Epithelial cell of esophagus (primary cell): ENCODE results near the gene ACY1.

Experiments used
- DNase-seq: peaks from one replicate; pipeline ENCODE4 v3.0.0; 2010; ENCODE audit warnings: low read depth
- H3K4me3 ChIP-seq: 2 replicates; pipeline ENCODE4 v1.5.1; 2011; ENCODE audit warnings: mild to moderate bottlenecking, low read length, control low read depth
- TF ChIP-seq, protein P1 (sequence below): IDR thresholded peaks from 2 replicates; pipeline ENCODE4 v1.5.1; 2011; ENCODE audit warnings: low read depth, mild to moderate bottlenecking, low read length, control low read depth, inconsistent platforms; ENCODE audit not compliant: insufficient read depth; ENCODE audit errors: missing control alignments

Gene ACY1

GRCh38 chr3:51995346-51996163 is 12.2 kb downstream of the ACY1 start, which contains the start of gene RPL29:
Gene RPL29, minus strand, starts transcription at chr3:51995895. Its CDS starts 434 bp downstream, at chr3:51995461.
- peak within 1 kb of the TSS; percentile 93 for H3K4me3 ChIP-seq
- TF ChIP-seq, protein P1, sequence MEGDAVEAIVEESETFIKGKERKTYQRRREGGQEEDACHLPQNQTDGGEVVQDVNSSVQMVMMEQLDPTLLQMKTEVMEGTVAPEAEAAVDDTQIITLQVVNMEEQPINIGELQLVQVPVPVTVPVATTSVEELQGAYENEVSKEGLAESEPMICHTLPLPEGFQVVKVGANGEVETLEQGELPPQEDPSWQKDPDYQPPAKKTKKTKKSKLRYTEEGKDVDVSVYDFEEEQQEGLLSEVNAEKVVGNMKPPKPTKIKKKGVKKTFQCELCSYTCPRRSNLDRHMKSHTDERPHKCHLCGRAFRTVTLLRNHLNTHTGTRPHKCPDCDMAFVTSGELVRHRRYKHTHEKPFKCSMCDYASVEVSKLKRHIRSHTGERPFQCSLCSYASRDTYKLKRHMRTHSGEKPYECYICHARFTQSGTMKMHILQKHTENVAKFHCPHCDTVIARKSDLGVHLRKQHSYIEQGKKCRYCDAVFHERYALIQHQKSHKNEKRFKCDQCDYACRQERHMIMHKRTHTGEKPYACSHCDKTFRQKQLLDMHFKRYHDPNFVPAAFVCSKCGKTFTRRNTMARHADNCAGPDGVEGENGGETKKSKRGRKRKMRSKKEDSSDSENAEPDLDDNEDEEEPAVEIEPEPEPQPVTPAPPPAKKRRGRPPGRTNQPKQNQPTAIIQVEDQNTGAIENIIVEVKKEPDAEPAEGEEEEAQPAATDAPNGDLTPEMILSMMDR: peak; percentile 24
- peak; percentile 97 for DNase-seq

- no peak overlapping the region for H3K4me3 ChIP-seq
- DNase-seq: no peak
- TF ChIP-seq, protein P1: no peak
Observed at GRCh38 chr3:51997172-51997571, 13.8 kb downstream of the ACY1 start.

- TF ChIP-seq, protein P1: no peak
- peak; percentile 84 for DNase-seq
- no peak overlapping the region for H3K4me3 ChIP-seq
Observed at GRCh38 chr3:51997935-51998596, 14.7 kb downstream of the ACY1 start.

DNA sequence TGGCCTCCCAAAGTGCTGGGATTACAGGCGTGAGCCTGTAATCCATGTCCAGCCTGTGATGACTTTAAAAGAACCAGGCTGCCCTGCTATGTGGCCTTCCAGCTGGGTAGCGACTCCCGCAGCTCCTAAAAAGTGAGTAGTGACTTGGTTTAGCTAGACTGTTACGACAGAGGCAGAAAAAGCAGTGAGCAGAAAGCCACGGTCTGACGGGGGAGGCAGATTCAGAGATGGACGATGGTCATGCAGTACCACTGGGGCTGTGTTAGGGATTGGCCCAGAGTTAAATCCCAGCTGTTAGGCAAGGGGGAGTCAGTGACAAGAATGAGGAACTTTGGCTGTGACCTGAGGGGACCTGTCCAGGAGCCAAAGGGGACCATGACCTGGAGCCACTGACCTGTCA is 15.4 kb downstream of the ACY1 start:
- H3K4me3 ChIP-seq: no peak overlapping the region
- DNase-seq: no peak
- TF ChIP-seq, protein P1: no peak

- TF ChIP-seq, protein P1: no peak
- H3K4me3 ChIP-seq: no peak overlapping the region
- DNase-seq: no peak
Observed at GRCh38 chr3:51999846-52000245, 16.5 kb downstream of the ACY1 start.

DNA sequence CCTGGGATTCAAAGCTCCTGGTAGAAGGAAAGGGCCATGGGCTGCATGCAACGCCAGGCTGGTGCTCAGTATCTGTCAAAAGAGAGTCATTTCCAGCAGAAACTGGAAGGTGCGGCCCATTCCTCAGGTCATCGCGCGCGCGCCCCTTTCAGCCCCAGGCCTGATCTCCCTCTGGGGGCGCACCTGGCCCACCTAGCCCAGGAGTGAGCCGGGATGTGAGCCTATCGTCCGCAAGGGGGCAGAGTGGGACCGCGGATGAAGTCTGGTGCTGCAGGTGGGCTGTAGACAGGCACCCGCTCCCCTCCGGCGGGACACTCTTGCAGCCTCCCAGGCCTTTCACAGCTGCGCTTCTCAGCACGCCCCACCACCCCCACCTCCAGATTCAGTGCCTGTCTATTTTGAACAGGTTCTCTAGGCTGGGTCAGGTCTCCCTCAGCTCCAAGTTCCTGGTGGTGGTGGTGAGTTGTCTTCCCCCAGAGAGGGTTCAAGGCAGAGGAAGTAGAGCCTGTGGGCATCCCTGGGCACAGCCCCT is 18.2 kb downstream of the ACY1 start:
- TF ChIP-seq, protein P1: peak; percentile 83
- H3K4me3 ChIP-seq: no peak overlapping the region
- peak; percentile 67 for DNase-seq

GRCh38 chr3:52002748-52003147 is 19.4 kb downstream of the ACY1 start:
- TF ChIP-seq, protein P1: no peak
- DNase-seq: no peak
- no peak overlapping the region for H3K4me3 ChIP-seq
